T-helper 1 cell treated with Interleukin-12 subunit alpha and Interleukin-12 subunit beta and Interleukin-4 antibody, amounts not matched to agents 30 μg/mL and 1 μg/mL, for 36 hours (primary cell): ENCODE data around the gene NF1.
"Not testable (repeated sequence)": the region's sequence is repeated elsewhere in the genome, so short reads cannot be mapped to it uniquely, and the experiment has no call there.

Experiments
- H3K27ac Mint-ChIP-seq: one replicate; pipeline ENCODE4 v1.8.0; 2021; ENCODE audit warnings: mild to moderate bottlenecking, mixed read lengths
- H3K27me3 Mint-ChIP-seq: one replicate; pipeline ENCODE4 v1.8.0; 2021; ENCODE audit warnings: low read depth, mixed read lengths
- H3K36me3 Mint-ChIP-seq: one replicate; pipeline ENCODE4 v1.8.0; 2021; ENCODE audit warnings: low read depth, mixed read lengths
- H3K4me1 Mint-ChIP-seq: one replicate; pipeline ENCODE4 v1.8.0; 2021; ENCODE audit warnings: low read depth, mixed read lengths
- H3K4me3 Mint-ChIP-seq: one replicate; pipeline ENCODE4 v1.8.0; 2021; ENCODE audit warnings: mild to moderate bottlenecking, moderate library complexity, mixed read lengths
- H3K9me3 Mint-ChIP-seq: one replicate; pipeline ENCODE4 v1.8.0; 2021; ENCODE audit warnings: mixed read lengths

NF1 gene

GRCh38 chr17:31281061-31281460 lies 186.3 kb downstream of the NF1 start:
- H3K4me1 Mint-ChIP-seq, result no peaks in the 10 kb centered on the region
- H3K36me3 Mint-ChIP-seq, result peaks cover 5% of the 10 kb centered on the region
- no peaks in the 10 kb centered on the region for H3K27me3 Mint-ChIP-seq
- H3K9me3 Mint-ChIP-seq, result no peaks in the 10 kb centered on the region
- H3K4me3 Mint-ChIP-seq, result no peak overlapping the region
- no peak overlapping the region for H3K27ac Mint-ChIP-seq

- Mint-ChIP-seq H3K36me3 (peaks cover 6% of the 10 kb centered on the region), H3K27me3 (no peaks in the 10 kb centered on the region), H3K9me3 (no peaks in the 10 kb centered on the region), H3K4me3 (no peak overlapping the region), H3K4me1 (peaks cover 3% of the 10 kb centered on the region), H3K27ac (no peak overlapping the region)
Observed at GRCh38 chr17:31283841-31284240, 189.1 kb downstream of the NF1 start.

- H3K27ac Mint-ChIP-seq, result no peak overlapping the region
- H3K27me3 Mint-ChIP-seq, result no peaks in the 10 kb centered on the region
- H3K4me3 Mint-ChIP-seq, result no peak overlapping the region
- H3K9me3 Mint-ChIP-seq, result no peaks in the 10 kb centered on the region
- H3K4me1 Mint-ChIP-seq, result peaks cover 5% of the 10 kb centered on the region
- H3K36me3 Mint-ChIP-seq, result peaks cover 7% of the 10 kb centered on the region
Observed at GRCh38 chr17:31286587-31286986, 191.8 kb downstream of the NF1 start.

GRCh38 chr17:31287932-31288331 lies 193.2 kb downstream of the NF1 start:
- H3K36me3 Mint-ChIP-seq, H3K27ac Mint-ChIP-seq, H3K4me3 Mint-ChIP-seq, H3K4me1 Mint-ChIP-seq, H3K9me3 Mint-ChIP-seq, H3K27me3 Mint-ChIP-seq: not testable (repeated sequence)

- H3K27me3 Mint-ChIP-seq, result no peaks in the 10 kb centered on the region
- H3K36me3 Mint-ChIP-seq, result peaks cover 7% of the 10 kb centered on the region
- no peak overlapping the region for H3K27ac Mint-ChIP-seq
- peaks cover 5% of the 10 kb centered on the region for H3K4me1 Mint-ChIP-seq
- H3K9me3 Mint-ChIP-seq, result no peaks in the 10 kb centered on the region
- H3K4me3 Mint-ChIP-seq, result no peak overlapping the region
Observed at GRCh38 chr17:31289790-31290189, 195.0 kb downstream of the NF1 start.

- Mint-ChIP-seq H3K9me3 (no peaks in the 10 kb centered on the region), H3K4me3 (no peak overlapping the region), H3K4me1 (peaks cover 5% of the 10 kb centered on the region), H3K27ac (no peak overlapping the region), H3K27me3 (no peaks in the 10 kb centered on the region), H3K36me3 (peaks cover 7% of the 10 kb centered on the region)
Observed at GRCh38 chr17:31291820-31292219, 197.0 kb downstream of the NF1 start.

GRCh38 chr17:31293581-31293980 lies 198.8 kb downstream of the NF1 start:
- H3K9me3 Mint-ChIP-seq, result no peaks in the 10 kb centered on the region
- H3K36me3 Mint-ChIP-seq, result peaks cover 2% of the 10 kb centered on the region
- peaks cover 2% of the 10 kb centered on the region for H3K4me1 Mint-ChIP-seq
- H3K4me3 Mint-ChIP-seq, result no peak overlapping the region
- no peak overlapping the region for H3K27ac Mint-ChIP-seq
- H3K27me3 Mint-ChIP-seq, result no peaks in the 10 kb centered on the region

- Mint-ChIP-seq H3K27ac (no peak overlapping the region), H3K9me3 (no peaks in the 10 kb centered on the region)
Observed at GRCh38 chr17:31294231-31294630, 199.5 kb downstream of the NF1 start.

GRCh38 chr17:31294820-31295488 lies 200.2 kb downstream of the NF1 start:
- Mint-ChIP-seq H3K9me3 (no peaks in the 10 kb centered on the region), H3K4me3 (no peak overlapping the region), H3K27ac (no peak overlapping the region), H3K27me3 (no peaks in the 10 kb centered on the region), H3K4me1 (peaks cover 2% of the 10 kb centered on the region), H3K36me3 (peaks cover 2% of the 10 kb centered on the region)

More at GRCh38 chr17:31294231-31294630, 199.5 kb downstream of the NF1 start:
- no peaks in the 10 kb centered on the region for H3K27me3 Mint-ChIP-seq
- H3K4me3 Mint-ChIP-seq, result no peak overlapping the region
- H3K36me3 Mint-ChIP-seq, result peaks cover 2% of the 10 kb centered on the region
- H3K4me1 Mint-ChIP-seq, result peaks cover 2% of the 10 kb centered on the region

- no peaks in the 10 kb centered on the region for H3K4me1 Mint-ChIP-seq
- no peaks in the 10 kb centered on the region for H3K36me3 Mint-ChIP-seq
- no peak overlapping the region for H3K27ac Mint-ChIP-seq
- H3K4me3 Mint-ChIP-seq, result no peak overlapping the region
- no peaks in the 10 kb centered on the region for H3K9me3 Mint-ChIP-seq
- no peaks in the 10 kb centered on the region for H3K27me3 Mint-ChIP-seq
Observed at GRCh38 chr17:31295489-31295871, 200.7 kb downstream of the NF1 start.

GRCh38 chr17:31296142-31296541 lies 201.4 kb downstream of the NF1 start:
- Mint-ChIP-seq H3K4me1 (no peaks in the 10 kb centered on the region), H3K36me3 (peaks cover 4% of the 10 kb centered on the region)

GRCh38 chr17:31297090-31297489 lies 202.3 kb downstream of the NF1 start, which contains the start of gene OMG:
Gene OMG, minus strand, starts transcription at chr17:31297239. Its CDS starts 908 bp downstream, at chr17:31296331.
- H3K27me3 Mint-ChIP-seq, result no peaks in the 10 kb centered on the region
- H3K9me3 Mint-ChIP-seq, result no peaks in the 10 kb centered on the region
- H3K36me3 Mint-ChIP-seq, result peaks cover 8% of the 10 kb centered on the region
- H3K4me3 Mint-ChIP-seq, result no peak within 1 kb of the TSS
- H3K4me1 Mint-ChIP-seq, result no peaks in the 10 kb centered on the region
- H3K27ac Mint-ChIP-seq, result no peak within 1 kb of the TSS

More at GRCh38 chr17:31296142-31296541, 201.4 kb downstream of the NF1 start:
- Mint-ChIP-seq H3K27me3 (no peaks in the 10 kb centered on the region), H3K4me3 (no peak overlapping the region), H3K27ac (no peak overlapping the region), H3K9me3 (no peaks in the 10 kb centered on the region)

GRCh38 chr17:31299624-31300023 lies 204.8 kb downstream of the NF1 start:
- Mint-ChIP-seq H3K36me3 (peaks cover 26% of the 10 kb centered on the region), H3K9me3 (no peaks in the 10 kb centered on the region), H3K27me3 (no peaks in the 10 kb centered on the region), H3K4me3 (no peak overlapping the region), H3K4me1 (peaks cover 2% of the 10 kb centered on the region), H3K27ac (no peak overlapping the region)

- H3K9me3 Mint-ChIP-seq, result peaks cover 6% of the 10 kb centered on the region
- peaks cover 50% of the 10 kb centered on the region for H3K36me3 Mint-ChIP-seq
- peaks cover 42% of the 10 kb centered on the region for H3K4me1 Mint-ChIP-seq
- H3K27ac Mint-ChIP-seq, result no peak overlapping the region
- peak overlapping the region; percentile 93 for H3K4me3 Mint-ChIP-seq
- no peaks in the 10 kb centered on the region for H3K27me3 Mint-ChIP-seq
Observed at GRCh38 chr17:31307640-31308039, 212.9 kb downstream of the NF1 start.

- H3K9me3 Mint-ChIP-seq, result peaks cover 6% of the 10 kb centered on the region
- peaks cover 40% of the 10 kb centered on the region for H3K36me3 Mint-ChIP-seq
- H3K27me3 Mint-ChIP-seq, result no peaks in the 10 kb centered on the region
- peak overlapping the region; percentile 96 for H3K27ac Mint-ChIP-seq
- peak overlapping the region; percentile 93 for H3K4me3 Mint-ChIP-seq
- H3K4me1 Mint-ChIP-seq, result peaks cover 42% of the 10 kb centered on the region
Observed at GRCh38 chr17:31308372-31309334, 213.9 kb downstream of the NF1 start.
